Dedifferentiated amniotic fluid mesenchymal stem cell (primary cell): ENCODE results near the gene MYH7B.

Source experiments
- DNase-seq: peaks from one replicate; pipeline ENCODE4 v3.0.0-alpha.2; 2016; ENCODE audit errors: extremely low spot score

The MYH7B gene

GRCh38 chr20:34977365-34978091 lies 21.9 kb downstream of the MYH7B start:
- DNase-seq, result no peak

- no peak for DNase-seq
Observed at GRCh38 chr20:34978092-34978744, 22.6 kb downstream of the MYH7B start.

- no peak for DNase-seq
Observed at GRCh38 chr20:34979366-34980153, 23.9 kb downstream of the MYH7B start.

GRCh38 chr20:34980543-34981233 lies 25.0 kb downstream of the MYH7B start:
- DNase-seq, result no peak

GRCh38 chr20:34982270-34983088 lies 26.8 kb downstream of the MYH7B start:
- no peak for DNase-seq

GRCh38 chr20:34983089-34983820 lies 27.6 kb downstream of the MYH7B start:
- no peak for DNase-seq

GRCh38 chr20:34983995-34984735 lies 28.5 kb downstream of the MYH7B start:
- DNase-seq, result no peak

GRCh38 chr20:34984756-34985261 lies 29.1 kb downstream of the MYH7B start:
- DNase-seq, result no peak

- DNase-seq, result no peak
Observed at GRCh38 chr20:34985461-34986310, 30.0 kb downstream of the MYH7B start.

GRCh38 chr20:34986311-34987287 lies 30.9 kb downstream of the MYH7B start:
- no peak for DNase-seq

GRCh38 chr20:34987288-34988190 lies 31.9 kb downstream of the MYH7B start:
- DNase-seq, result no peak

GRCh38 chr20:34988191-34988540 lies 32.5 kb downstream of the MYH7B start:
- DNase-seq, result no peak

GRCh38 chr20:34989118-34989517 lies 33.5 kb downstream of the MYH7B start:
- no peak for DNase-seq

- DNase-seq, result no peak
Observed at GRCh38 chr20:34989670-34990069, 34.0 kb downstream of the MYH7B start.

GRCh38 chr20:34990231-34990630 lies 34.6 kb downstream of the MYH7B start:
- no peak for DNase-seq

- no peak for DNase-seq
Observed at GRCh38 chr20:34990661-34991214, 35.1 kb downstream of the MYH7B start.
